ENCODE results near the gene RAET1G. TPM values are rescaled to one million over a fixed set of nuclear protein-coding genes. Genes with fewer than 3 reads are reported as not detected.

The RAET1G gene
- polyA plus RNA-seq, 2 of the 4 experiments (the other 2 are of a cell fraction), result 10.1 to 24.4 TPM

DNA sequence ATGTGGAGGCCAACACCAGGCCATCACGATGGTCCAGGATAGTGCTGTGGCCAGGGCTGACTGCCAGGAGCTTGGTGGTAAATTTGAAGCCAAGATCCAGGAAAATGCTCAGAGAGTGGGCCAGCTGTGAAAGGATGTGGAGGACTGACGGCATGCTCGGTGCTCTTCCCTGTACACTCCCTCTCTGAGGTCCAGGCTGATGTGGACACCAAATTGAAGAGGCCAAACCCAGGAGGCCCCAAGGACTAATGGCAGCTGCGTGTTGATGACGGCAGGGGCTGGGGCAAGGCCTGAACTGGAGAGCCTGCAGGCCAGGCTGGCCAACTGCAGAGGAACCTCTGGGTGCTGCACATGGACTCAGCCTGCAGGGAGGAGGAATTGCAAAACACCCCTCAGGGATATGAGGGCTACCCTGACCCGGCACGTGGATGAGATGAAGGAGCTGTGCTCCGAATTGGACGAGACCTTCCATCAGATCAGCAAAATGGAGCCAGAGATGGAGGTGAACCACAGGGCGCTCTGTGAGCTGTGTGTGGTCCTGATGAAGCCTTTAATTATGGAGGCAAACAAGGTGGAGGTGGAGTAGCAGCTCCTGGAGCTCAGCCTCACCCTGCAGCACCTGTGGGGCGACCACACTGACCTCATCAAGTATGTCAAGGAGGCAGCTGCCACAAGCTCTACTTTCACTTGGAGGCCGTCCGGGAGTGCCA is 18.1 kb downstream of the RAET1G start:
- ChIA-PET POLR2A (no interaction called here), CTCF (interaction anchor here (1.1 to 3.6 kb wide), 7 partner anchors 8 to 112 kb away, joined by 3 to 13 read pairs (median 4); partner anchors contain the start of gene LRP11)
- FAIRE-seq, result no peak
- no peak overlapping the region for H3K4me2 ChIP-seq
- H3K9me3 ChIP-seq, result peaks cover 7% of the 10 kb centered on the region; the same call in 1 of the 3 replicates
- no peak overlapping the region for H3K4me3 ChIP-seq
- 84% methylated on average over 10 of the region's 13 CpGs for WGBS (ENCODE audit: missing lambda C conversion rate)
- no peaks in the 10 kb centered on the region for H3K4me1 ChIP-seq
- DNase-seq (ENCODE audit: low read depth in 1 of 2, low spot score in 1 of 2), result no peak
- TF ChIP-seq TFCP2L1 (CRISPR knock-in tag; IDR thresholded peaks at IDR 0.05) (no peak), SREBF2 (IDR thresholded peaks at IDR 0.05) (no peak)
- ATAC-seq, result no peak
- no peak overlapping the region for H3K27ac ChIP-seq

DNA sequence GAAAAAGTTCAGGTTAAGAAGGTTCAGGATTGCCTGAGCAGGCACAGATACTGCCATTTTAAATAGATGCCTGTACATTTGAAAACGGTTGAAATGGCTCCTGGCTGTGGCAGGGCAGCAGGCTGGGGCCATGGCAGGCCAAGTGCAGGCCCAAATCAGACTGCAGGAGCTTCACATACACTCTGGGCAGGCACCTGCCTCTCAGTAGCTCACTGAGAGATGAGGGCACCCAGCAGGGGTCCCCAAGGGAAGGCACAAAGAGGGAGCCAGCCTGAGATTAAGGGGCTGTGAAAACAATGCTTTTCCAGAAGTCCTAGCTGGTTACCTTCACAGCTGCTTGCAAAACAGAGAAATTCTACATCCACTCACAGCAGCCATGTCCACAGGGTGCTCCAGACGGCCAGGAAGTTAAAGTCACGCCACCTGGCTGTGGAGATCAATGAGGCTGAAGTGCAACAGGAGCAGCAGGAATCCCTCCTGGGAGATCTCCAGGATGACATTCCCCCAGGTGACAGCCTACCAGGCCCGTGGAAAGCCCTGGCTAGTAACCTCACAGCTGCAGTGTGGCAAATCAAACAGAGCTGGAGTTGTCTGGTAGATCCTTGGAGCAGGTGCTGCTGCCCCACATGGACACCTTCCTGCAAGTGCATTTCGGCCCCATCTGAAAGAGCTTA is 18.8 kb downstream of the RAET1G start:
- ChIA-PET CTCF (interaction anchor here (1.3 to 3.6 kb wide), 5 partner anchors 10 to 69 kb away, joined by 3 to 13 read pairs (median 9); partner anchors contain the start of gene LRP11), POLR2A (no interaction called here)
- no peak for ATAC-seq
- 54% methylated on average over 5 of the region's 5 CpGs for WGBS (ENCODE audit: missing lambda C conversion rate)
- H3K9me3 ChIP-seq, result peaks cover 7% of the 10 kb centered on the region; the same call in 1 of the 3 replicates
- TF ChIP-seq ZFP36 (IDR thresholded peaks at IDR 0.05; ENCODE audit: borderline replicate concordance, partially characterized antibody), result no peak
- no peak for TF ChIP-seq ZC3H11A (IDR thresholded peaks at IDR 0.05)
- no peak for TF ChIP-seq HEYL (CRISPR knock-in tag; IDR thresholded peaks at IDR 0.05)
- no peak for TF ChIP-seq SREBF2 (IDR thresholded peaks at IDR 0.05)
- TF ChIP-seq, protein P1, sequence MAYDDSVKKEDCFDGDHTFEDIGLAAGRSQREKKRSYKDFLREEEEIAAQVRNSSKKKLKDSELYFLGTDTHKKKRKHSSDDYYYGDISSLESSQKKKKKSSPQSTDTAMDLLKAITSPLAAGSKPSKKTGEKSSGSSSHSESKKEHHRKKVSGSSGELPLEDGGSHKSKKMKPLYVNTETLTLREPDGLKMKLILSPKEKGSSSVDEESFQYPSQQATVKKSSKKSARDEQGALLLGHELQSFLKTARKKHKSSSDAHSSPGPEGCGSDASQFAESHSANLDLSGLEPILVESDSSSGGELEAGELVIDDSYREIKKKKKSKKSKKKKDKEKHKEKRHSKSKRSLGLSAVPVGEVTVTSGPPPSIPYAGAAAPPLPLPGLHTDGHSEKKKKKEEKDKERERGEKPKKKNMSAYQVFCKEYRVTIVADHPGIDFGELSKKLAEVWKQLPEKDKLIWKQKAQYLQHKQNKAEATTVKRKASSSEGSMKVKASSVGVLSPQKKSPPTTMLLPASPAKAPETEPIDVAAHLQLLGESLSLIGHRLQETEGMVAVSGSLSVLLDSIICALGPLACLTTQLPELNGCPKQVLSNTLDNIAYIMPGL (CRISPR knock-in tag; IDR thresholded peaks at IDR 0.05; ENCODE audit: borderline replicate concordance), result no peak
- no peak for TF ChIP-seq POLR2AphosphoS2 (conservative IDR thresholded peaks at IDR 0.05; ENCODE audit: low read length)
- TF ChIP-seq BHLHE40 (IDR thresholded peaks at IDR 0.05; ENCODE audit: low read depth, low read length), result no peak
- TF ChIP-seq MAFK (IDR thresholded peaks at IDR 0.05; ENCODE audit: partially characterized antibody), result no peak
- TF ChIP-seq, protein P2, sequence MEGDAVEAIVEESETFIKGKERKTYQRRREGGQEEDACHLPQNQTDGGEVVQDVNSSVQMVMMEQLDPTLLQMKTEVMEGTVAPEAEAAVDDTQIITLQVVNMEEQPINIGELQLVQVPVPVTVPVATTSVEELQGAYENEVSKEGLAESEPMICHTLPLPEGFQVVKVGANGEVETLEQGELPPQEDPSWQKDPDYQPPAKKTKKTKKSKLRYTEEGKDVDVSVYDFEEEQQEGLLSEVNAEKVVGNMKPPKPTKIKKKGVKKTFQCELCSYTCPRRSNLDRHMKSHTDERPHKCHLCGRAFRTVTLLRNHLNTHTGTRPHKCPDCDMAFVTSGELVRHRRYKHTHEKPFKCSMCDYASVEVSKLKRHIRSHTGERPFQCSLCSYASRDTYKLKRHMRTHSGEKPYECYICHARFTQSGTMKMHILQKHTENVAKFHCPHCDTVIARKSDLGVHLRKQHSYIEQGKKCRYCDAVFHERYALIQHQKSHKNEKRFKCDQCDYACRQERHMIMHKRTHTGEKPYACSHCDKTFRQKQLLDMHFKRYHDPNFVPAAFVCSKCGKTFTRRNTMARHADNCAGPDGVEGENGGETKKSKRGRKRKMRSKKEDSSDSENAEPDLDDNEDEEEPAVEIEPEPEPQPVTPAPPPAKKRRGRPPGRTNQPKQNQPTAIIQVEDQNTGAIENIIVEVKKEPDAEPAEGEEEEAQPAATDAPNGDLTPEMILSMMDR (IDR thresholded peaks at IDR 0.05), result no peak
- TF ChIP-seq ZSCAN20 (CRISPR knock-in tag; IDR thresholded peaks at IDR 0.05), result no peak
- no peak for TF ChIP-seq ZNF302 (CRISPR knock-in tag; IDR thresholded peaks at IDR 0.05)
- TF ChIP-seq PHF8 (IDR thresholded peaks at IDR 0.05; ENCODE audit: borderline replicate concordance, low read depth), result no peak
- no peak overlapping the region for H3K4me3 ChIP-seq
- no peak overlapping the region for H3K4me2 ChIP-seq
- DNase-seq (ENCODE audit: low read depth in 1 of 2, low spot score in 1 of 2), result no peak
- no peaks in the 10 kb centered on the region for H3K4me1 ChIP-seq
- no peak for FAIRE-seq
- no peak overlapping the region; a peak in 1 of 6 replicates for H3K27ac ChIP-seq

DNA sequence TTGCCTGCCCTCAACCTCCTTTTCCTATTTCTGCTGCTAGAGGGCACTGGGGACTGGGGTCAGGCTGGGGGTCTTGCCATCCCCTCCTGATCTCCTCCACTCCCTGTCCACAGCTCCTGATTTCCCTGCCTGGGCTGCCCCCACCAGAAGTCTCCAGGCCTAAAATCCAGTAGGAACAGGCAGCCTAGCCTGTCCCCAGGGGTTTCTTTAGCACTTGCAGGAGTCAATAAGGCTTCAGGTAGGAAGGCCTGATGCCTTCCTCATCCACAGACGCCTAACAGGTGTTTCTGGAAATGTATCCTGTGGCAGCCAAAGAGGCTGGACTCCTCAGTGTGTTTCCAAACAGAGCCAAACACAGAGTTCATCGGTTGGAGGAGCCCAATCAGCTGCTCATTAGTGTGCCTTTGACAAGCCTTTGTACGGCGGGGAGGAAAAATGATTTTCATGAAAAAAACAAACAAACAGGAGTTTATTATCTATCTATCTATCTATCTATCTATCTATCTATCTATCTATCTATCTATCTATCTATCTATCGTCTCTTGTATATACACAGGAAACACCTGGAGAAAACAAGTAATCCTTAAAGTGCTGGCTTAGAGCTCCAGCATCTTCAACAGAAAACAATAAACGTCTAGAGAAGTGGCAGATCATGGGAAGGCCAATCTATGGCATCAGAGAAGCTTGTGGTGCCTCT is 21.3 kb downstream of the RAET1G start:
- ATAC-seq (no peak), DNase-seq (ENCODE audit: low read depth in 1 of 2, low spot score in 1 of 2) (no peak), FAIRE-seq (no peak)
- Histone ChIP-seq H3K4me2 (no peak overlapping the region), H3K4me3 (no peak overlapping the region), H3K9me3 (no peaks in the 10 kb centered on the region), H3K27ac (no peak overlapping the region), H3K4me1 (peaks cover 19% of the 10 kb centered on the region)
- 72% methylated on average over 6 of the region's 6 CpGs for WGBS (ENCODE audit: missing lambda C conversion rate)
- ChIA-PET POLR2A (no interaction called here), CTCF (no interaction called here)
- no peak for TF ChIP-seq FOSL2 (IDR thresholded peaks at IDR 0.05)
- no peak for TF ChIP-seq FOSL2 (CRISPR knock-in tag; IDR thresholded peaks at IDR 0.05)
- TF ChIP-seq BHLHE40 (IDR thresholded peaks at IDR 0.05; ENCODE audit: low read depth, low read length), result no peak
- TF ChIP-seq NFE2L2 (conservative IDR thresholded peaks at IDR 0.05; ENCODE audit: low read length), result no peak
- TF ChIP-seq, protein P3, sequence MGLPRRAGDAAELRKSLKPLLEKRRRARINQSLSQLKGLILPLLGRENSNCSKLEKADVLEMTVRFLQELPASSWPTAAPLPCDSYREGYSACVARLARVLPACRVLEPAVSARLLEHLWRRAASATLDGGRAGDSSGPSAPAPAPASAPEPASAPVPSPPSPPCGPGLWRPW (IDR thresholded peaks at IDR 0.05), result no peak
- TF ChIP-seq NPAS2 (CRISPR knock-in tag; IDR thresholded peaks at IDR 0.05; ENCODE audit: borderline replicate concordance), result no peak
- no peak for TF ChIP-seq POLR2AphosphoS2 (conservative IDR thresholded peaks at IDR 0.05; ENCODE audit: low read length)
- no peak for TF ChIP-seq MAFK (IDR thresholded peaks at IDR 0.05; ENCODE audit: partially characterized antibody)
- no peak for TF ChIP-seq RFX5 (IDR thresholded peaks at IDR 0.05)
- TF ChIP-seq HEYL (CRISPR knock-in tag; IDR thresholded peaks at IDR 0.05), result no peak
- TF ChIP-seq SMC3 (IDR thresholded peaks at IDR 0.05), result no peak
- TF ChIP-seq CHD4 (IDR thresholded peaks at IDR 0.05; ENCODE audit: borderline replicate concordance), result no peak
- TF ChIP-seq, protein P4, sequence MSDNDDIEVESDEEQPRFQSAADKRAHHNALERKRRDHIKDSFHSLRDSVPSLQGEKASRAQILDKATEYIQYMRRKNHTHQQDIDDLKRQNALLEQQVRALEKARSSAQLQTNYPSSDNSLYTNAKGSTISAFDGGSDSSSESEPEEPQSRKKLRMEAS (IDR thresholded peaks at IDR 0.05), result no peak
- TF ChIP-seq RAD21 (conservative IDR thresholded peaks at IDR 0.05 in 1 of 2, IDR thresholded peaks at IDR 0.05 in 1 of 2), result no peak
- no peak for TF ChIP-seq JUN (IDR thresholded peaks at IDR 0.05)
- TF ChIP-seq, protein P5, sequence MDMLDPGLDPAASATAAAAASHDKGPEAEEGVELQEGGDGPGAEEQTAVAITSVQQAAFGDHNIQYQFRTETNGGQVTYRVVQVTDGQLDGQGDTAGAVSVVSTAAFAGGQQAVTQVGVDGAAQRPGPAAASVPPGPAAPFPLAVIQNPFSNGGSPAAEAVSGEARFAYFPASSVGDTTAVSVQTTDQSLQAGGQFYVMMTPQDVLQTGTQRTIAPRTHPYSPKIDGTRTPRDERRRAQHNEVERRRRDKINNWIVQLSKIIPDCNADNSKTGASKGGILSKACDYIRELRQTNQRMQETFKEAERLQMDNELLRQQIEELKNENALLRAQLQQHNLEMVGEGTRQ (IDR thresholded peaks at IDR 0.05), result no peak
- no peak for TF ChIP-seq HOXB13 (CRISPR knock-in tag; IDR thresholded peaks at IDR 0.05; ENCODE audit: low read depth)
- TF ChIP-seq HDAC2 (IDR thresholded peaks at IDR 0.05), result no peak
- no peak for TF ChIP-seq ZFP36 (IDR thresholded peaks at IDR 0.05; ENCODE audit: borderline replicate concordance, partially characterized antibody)
